Osteoblast (primary cell): ENCODE results near the gene CHSY1. TPM values are rescaled to one million over a fixed set of nuclear protein-coding genes. Genes with fewer than 3 reads are reported as not detected.

Experiments used
- DNase-seq: peaks from one replicate; pipeline ENCODE4 v3.0.0; 2011; ENCODE audit warnings: low spot score, mixed read lengths; ENCODE audit not compliant: insufficient read length; ENCODE audit errors: missing footprints
- H2AFZ ChIP-seq: 2 replicates; pipeline ENCODE4 v1.6.0; 2011; ENCODE audit warnings: mild to moderate bottlenecking, low read length
- H3K27ac ChIP-seq: 2 replicates; pipeline ENCODE4 v1.5.1; 2011; ENCODE audit warnings: mild to moderate bottlenecking, low read depth, low read length, moderate library complexity
- H3K27me3 ChIP-seq: 2 replicates; pipeline ENCODE4 v1.6.0; 2012; ENCODE audit warnings: mild to moderate bottlenecking, control low read depth, inconsistent platforms, low read length, moderate library complexity; ENCODE audit not compliant: insufficient read depth
- H3K36me3 ChIP-seq: 2 replicates; pipeline ENCODE4 v1.5.1; 2011; ENCODE audit warnings: mild to moderate bottlenecking, low read length, control low read depth, moderate library complexity; ENCODE audit not compliant: insufficient read depth
- H3K4me1 ChIP-seq: 2 replicates; pipeline ENCODE4 v1.5.1; 2011; ENCODE audit warnings: mild to moderate bottlenecking, low read length, control low read depth, moderate library complexity; ENCODE audit not compliant: insufficient read depth
- H3K4me2 ChIP-seq: 2 replicates; pipeline ENCODE4 v1.6.0; 2011; ENCODE audit warnings: mild to moderate bottlenecking, low read length; ENCODE audit not compliant: insufficient read depth
- H3K4me3 ChIP-seq: fragments of 200-600 bp; sonication (generic); 3 replicates; pipeline ENCODE4 v1.5.1; 2012; ENCODE audit warnings: mild to moderate bottlenecking, low read length, inconsistent platforms; ENCODE audit not compliant: insufficient read depth
- H3K79me2 ChIP-seq: 2 replicates; pipeline ENCODE4 v1.6.0; 2012; ENCODE audit warnings: mild to moderate bottlenecking, low read length, control low read depth, inconsistent platforms; ENCODE audit not compliant: insufficient read depth
- H3K9me3 ChIP-seq: 2 replicates; pipeline ENCODE4 v1.5.1; 2011; ENCODE audit warnings: low read depth, low read length, control low read depth
- H4K20me1 ChIP-seq: 2 replicates; pipeline ENCODE4 v1.6.0; 2012; ENCODE audit warnings: mild to moderate bottlenecking, low read length, control low read depth; ENCODE audit not compliant: insufficient read depth
- total RNA-seq: library from RNA; depleted of rRNA; stranded (reverse); fragments of >200 nt; gene quantifications from 2 replicates; pipeline ENCODE4 v1.2.3, GENCODE V29; 2012
- TF ChIP-seq, protein P1 (sequence below): IDR thresholded peaks from 2 replicates; pipeline ENCODE4 v1.5.1; 2011; ENCODE audit warnings: mild to moderate bottlenecking, low read depth, low read length, moderate library complexity; ENCODE audit errors: extremely low read depth

CHSY1 gene
- total RNA-seq, 1 donor, result 39.1 TPM

GRCh38 chr15:101244889-101245668 lies 6.8 kb downstream of the CHSY1 start:
- TF ChIP-seq, protein P1, sequence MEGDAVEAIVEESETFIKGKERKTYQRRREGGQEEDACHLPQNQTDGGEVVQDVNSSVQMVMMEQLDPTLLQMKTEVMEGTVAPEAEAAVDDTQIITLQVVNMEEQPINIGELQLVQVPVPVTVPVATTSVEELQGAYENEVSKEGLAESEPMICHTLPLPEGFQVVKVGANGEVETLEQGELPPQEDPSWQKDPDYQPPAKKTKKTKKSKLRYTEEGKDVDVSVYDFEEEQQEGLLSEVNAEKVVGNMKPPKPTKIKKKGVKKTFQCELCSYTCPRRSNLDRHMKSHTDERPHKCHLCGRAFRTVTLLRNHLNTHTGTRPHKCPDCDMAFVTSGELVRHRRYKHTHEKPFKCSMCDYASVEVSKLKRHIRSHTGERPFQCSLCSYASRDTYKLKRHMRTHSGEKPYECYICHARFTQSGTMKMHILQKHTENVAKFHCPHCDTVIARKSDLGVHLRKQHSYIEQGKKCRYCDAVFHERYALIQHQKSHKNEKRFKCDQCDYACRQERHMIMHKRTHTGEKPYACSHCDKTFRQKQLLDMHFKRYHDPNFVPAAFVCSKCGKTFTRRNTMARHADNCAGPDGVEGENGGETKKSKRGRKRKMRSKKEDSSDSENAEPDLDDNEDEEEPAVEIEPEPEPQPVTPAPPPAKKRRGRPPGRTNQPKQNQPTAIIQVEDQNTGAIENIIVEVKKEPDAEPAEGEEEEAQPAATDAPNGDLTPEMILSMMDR, result no peak
- Histone ChIP-seq H3K4me2 (peak overlapping the region; percentile 27), H3K36me3 (peaks cover 17% of the 10 kb centered on the region), H3K4me1 (peaks cover 38% of the 10 kb centered on the region), H3K4me3 (no peak overlapping the region), H2AFZ (no peak overlapping the region), H3K27ac (peak overlapping the region; percentile 1), H3K9me3 (no peaks in the 10 kb centered on the region), H3K79me2 (peaks cover 99% of the 10 kb centered on the region), H4K20me1 (peaks cover 76% of the 10 kb centered on the region), H3K27me3 (no peaks in the 10 kb centered on the region)
- DNase-seq, result no peak

DNA sequence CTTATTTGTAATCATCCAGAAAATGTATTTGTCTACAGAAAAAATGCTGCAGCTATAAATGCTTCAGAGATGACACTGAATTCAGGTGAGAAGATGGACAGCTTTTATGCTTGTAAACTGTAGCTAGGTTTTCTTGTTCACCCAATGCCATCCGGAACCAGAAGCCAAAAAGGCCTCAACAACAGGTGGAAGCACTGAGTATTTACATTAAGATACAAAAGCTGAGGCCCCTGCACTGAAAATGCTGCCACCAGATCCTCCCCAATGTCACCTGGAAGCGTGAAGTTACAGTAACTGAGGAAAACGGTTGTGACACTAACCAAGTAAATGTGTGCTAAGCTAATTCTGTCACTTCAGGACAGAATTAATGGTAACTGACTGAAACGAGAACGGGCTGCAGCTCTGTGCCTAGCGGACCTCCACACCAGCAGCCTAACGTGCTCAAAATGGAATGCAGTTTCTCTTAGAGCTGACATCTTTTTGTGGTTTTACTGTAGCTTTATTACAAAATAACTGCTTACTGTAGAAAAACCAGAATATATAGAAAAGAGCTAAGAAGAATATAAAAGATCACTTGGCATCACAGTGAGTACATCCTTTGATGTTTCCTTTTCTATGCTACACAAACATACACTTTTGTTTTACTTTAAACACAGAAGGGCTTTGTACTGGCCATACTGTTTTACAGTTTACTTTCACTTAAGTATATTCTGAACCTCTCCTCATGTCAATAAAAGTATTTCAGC lies 7.6 kb downstream of the CHSY1 start:
- Histone ChIP-seq H3K4me3 (no peak overlapping the region), H3K36me3 (peaks cover 17% of the 10 kb centered on the region), H3K9me3 (no peaks in the 10 kb centered on the region), H2AFZ (no peak overlapping the region), H3K4me1 (peaks cover 39% of the 10 kb centered on the region), H3K4me2 (peak overlapping the region; percentile 27), H3K27ac (peak overlapping the region; percentile 1), H3K79me2 (peaks cover 100% of the 10 kb centered on the region), H3K27me3 (no peaks in the 10 kb centered on the region), H4K20me1 (peaks cover 76% of the 10 kb centered on the region)
- TF ChIP-seq, protein P1, result no peak
- no peak for DNase-seq

DNA sequence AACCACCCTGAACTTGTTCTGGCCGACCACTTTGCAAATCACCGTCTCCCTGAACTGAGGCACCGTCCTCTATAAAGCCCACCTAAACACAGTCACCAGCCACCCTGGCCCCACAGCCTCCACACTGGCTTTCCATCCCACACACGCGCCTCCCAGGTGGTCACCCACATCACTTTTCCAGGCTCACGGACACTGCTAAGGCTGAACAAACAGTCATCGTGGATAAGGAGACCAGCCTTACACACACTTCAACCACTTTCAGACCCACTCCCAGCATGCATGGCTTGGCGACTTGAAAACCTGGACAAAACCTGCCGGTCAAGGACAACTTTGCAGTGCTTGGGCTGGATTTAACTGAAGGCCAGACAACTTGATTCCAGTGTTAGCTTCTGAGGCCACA lies 8.4 kb downstream of the CHSY1 start:
- Histone ChIP-seq H3K4me1 (peaks cover 39% of the 10 kb centered on the region), H4K20me1 (peaks cover 73% of the 10 kb centered on the region)

GRCh38 chr15:101242999-101243336 lies 8.9 kb downstream of the CHSY1 start:
- TF ChIP-seq, protein P1, result no peak
- H3K4me1 ChIP-seq, result peaks cover 39% of the 10 kb centered on the region
- H4K20me1 ChIP-seq, result peaks cover 69% of the 10 kb centered on the region
- H3K27me3 ChIP-seq, result no peaks in the 10 kb centered on the region
- H3K36me3 ChIP-seq, result peaks cover 10% of the 10 kb centered on the region
- H3K9me3 ChIP-seq, result no peaks in the 10 kb centered on the region
- DNase-seq, result no peak
- peak overlapping the region; percentile 13 for H3K4me2 ChIP-seq
- no peak overlapping the region for H2AFZ ChIP-seq
- peaks cover 100% of the 10 kb centered on the region for H3K79me2 ChIP-seq
- no peak overlapping the region for H3K4me3 ChIP-seq
- H3K27ac ChIP-seq, result peak overlapping the region; percentile 41

More for the DNA sequence above, 8.4 kb downstream of the CHSY1 start:
- Histone ChIP-seq H3K27ac (peak overlapping the region; percentile 41), H3K9me3 (no peaks in the 10 kb centered on the region), H3K4me3 (no peak overlapping the region), H3K27me3 (no peaks in the 10 kb centered on the region), H3K4me2 (no peak overlapping the region), H3K79me2 (peaks cover 100% of the 10 kb centered on the region), H2AFZ (no peak overlapping the region), H3K36me3 (peaks cover 14% of the 10 kb centered on the region)
- TF ChIP-seq, protein P1, result no peak
- no peak for DNase-seq
